HG03139 (cell line): Measurements from ENCODE around the gene VAT1.
"Not testable (repeated sequence)": the region's sequence is repeated elsewhere in the genome, so short reads cannot be mapped to it uniquely, and the experiment has no call there.

Experiments used
- ATAC-seq: cut with Tn5 transposase; IDR thresholded peaks from one replicate; pipeline ENCODE4 v1.9.1; 2021; ENCODE audit not compliant: unreplicated experiment

The VAT1 gene

DNA sequence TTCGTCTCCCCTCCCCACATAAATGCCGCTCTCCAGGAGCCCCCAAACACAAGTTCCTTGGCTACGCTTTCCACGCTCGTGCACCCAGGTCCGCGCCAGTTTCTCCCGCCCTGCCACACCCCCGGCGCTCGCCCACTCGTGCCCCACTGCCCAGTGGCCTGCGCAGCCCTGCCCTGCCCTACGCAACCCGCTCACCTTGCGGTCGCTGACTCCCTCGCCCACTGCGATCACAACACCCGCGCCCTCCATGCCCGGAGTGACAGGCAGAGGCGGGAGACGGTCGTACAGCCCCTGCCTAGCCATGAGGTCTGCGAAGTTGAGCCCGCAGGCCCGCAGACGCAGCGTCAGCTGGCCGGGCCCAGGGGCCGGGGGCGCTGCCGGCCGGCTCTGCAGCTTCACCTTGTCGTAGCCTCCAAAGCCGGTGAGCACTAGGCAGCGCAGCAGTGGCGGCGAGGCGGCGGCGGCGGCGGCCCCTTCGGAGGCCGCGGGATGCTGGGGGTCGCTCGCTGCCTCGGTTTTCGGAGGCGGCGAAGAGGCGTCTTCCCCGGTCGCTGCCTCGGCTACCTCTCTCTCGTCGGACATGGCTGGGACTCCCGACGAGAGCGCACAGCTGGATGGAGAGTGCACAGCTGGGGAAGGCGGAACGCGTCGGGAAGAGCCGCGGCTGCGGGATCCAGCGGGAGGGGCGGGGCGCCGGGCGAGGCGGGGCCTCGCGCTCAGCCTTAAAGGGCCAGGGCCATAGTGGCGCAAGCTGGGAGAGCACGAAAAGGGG lies at the start of gene VAT1:
Gene VAT1 (minus strand): TSS at position 645 of the 772 bp plus-strand sequence. CDS start 63 bp downstream, at position 582.
- no peak for ATAC-seq

GRCh38 chr17:43070872-43071271 lies 48.7 kb upstream of the VAT1 start:
- no peak for ATAC-seq

DNA sequence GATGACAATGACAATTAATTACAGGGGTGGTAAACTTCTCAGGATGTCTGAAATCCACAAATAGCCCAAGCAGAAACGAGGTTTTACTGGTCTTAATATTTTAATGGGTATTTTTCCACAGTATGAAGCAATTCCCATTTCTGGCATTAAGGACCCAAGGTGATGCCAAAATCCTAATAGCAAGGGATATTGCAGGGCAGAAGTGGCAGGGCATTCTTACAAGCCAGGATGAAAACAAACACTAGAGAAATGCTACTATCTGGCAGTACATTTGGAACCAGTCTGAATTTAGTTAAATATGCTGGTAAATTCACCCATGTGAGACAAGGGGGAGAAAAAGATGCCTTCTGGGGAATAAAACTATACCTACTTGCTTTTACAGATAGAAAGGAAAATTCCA lies 48.1 kb upstream of the VAT1 start:
- no peak for ATAC-seq

- ATAC-seq, result no peak
Measured at GRCh38 chr17:43069368-43069898, 47.2 kb upstream of the VAT1 start.

DNA sequence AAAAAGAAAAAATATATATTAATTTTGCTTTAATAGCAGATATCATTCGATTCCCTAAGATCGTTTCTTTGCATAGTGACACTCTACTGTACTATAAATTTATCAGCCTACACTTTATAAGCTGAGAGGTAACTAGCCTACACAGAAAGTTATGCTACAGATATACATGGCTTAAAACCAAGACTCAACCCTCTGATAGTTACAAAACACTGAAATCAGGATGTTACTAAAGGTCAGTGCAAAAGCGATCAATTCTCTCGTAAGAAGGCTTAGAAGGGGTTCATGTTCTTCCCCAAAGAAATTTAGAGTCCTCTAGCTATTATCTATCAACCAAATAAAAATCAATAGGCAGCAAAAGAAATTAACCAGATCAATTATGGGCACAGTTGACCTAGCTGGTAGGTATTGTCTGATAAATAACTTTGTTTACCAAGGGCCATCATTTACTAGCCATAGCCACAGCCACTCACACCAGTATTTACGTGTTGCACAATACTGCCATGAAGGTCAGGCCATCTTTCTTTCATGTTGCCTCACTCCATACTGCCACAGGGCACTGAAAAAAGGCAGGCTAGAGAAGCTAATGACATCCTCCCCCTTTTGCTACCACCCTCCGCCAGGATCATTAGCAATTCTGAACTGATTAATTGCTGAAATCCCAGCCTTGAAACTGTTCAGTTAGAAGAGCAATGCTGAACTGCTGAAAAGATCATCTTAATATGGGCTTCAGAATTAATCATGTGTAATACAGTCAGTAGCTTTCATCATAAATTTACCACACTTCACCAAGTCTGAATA lies 46.6 kb upstream of the VAT1 start:
- ATAC-seq, result no peak

DNA sequence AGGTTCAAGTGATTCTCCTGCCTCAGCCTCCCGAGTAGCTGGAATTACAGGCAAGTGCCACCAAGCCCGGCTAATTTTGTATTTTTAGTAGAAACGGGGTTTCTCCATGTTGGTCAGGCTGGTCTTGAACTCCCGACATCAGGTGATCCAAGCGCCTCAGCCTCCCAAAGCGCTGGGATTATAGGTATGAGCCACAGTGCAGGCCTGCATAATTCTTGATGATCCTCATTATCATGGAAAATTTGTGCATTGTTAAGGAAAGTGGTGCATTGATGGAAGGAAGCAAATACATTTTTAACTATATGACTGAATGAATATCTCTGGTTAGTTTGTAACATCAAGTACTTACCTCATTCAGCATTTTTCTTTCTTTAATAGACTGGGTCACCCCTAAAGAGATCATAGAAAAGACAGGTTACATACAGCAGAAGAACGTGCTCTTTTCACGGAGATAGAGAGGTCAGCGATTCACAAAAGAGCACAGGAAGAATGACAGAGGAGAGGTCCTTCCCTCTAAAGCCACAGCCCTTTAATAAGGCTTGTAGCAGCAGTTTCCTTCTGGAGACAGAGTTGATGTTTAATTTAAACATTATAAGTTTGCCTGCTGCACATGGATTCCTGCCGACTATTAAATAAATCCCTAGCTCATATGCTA lies 40.9 kb upstream of the VAT1 start:
- ATAC-seq, result no peak

DNA sequence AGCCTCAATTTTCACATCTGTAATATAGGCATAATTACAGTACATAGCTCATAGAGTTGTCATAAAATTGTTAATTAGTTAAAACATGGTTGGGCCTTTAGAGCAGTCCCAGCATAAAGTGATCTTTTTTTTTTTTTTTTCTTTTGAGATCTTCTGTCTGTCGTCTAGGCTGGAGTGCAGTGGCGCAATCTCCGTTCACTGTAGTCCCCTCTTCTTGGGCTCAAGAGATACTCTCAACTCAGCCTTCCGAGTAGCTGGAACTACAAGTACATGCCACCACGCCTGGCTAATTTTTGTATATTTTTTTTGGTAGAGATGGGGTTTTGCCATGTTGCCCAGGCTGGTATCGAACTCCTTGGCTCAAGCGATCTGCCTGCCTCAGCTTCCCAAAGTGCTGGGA lies 33.9 kb upstream of the VAT1 start:
- ATAC-seq, result no peak

GRCh38 chr17:43053008-43053407 lies 30.8 kb upstream of the VAT1 start:
- ATAC-seq, result not testable (repeated sequence)

DNA sequence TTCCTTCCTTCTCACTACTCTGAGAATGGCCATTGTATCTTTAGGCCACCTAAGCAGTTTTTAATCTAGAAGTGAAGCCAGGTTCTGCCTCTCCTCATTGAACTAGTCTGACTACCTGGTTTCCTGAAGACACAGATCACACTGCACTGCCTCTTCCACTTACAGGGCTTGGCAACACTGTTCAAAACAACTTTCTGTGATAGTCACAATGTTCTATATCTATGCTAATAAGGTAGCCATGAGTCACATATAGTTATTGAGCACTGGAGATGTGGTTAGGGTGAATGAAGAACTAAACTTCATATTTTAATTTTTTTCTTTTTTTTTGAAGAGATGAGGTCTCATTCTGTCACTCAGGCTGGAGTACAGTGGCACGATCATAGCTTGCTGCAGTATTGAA lies 29.8 kb upstream of the VAT1 start:
- no peak for ATAC-seq

- ATAC-seq, result no peak
Measured at GRCh38 chr17:43044024-43044423, 21.8 kb upstream of the VAT1 start.

GRCh38 chr17:43043307-43043706 lies 21.1 kb upstream of the VAT1 start:
- no peak for ATAC-seq

DNA sequence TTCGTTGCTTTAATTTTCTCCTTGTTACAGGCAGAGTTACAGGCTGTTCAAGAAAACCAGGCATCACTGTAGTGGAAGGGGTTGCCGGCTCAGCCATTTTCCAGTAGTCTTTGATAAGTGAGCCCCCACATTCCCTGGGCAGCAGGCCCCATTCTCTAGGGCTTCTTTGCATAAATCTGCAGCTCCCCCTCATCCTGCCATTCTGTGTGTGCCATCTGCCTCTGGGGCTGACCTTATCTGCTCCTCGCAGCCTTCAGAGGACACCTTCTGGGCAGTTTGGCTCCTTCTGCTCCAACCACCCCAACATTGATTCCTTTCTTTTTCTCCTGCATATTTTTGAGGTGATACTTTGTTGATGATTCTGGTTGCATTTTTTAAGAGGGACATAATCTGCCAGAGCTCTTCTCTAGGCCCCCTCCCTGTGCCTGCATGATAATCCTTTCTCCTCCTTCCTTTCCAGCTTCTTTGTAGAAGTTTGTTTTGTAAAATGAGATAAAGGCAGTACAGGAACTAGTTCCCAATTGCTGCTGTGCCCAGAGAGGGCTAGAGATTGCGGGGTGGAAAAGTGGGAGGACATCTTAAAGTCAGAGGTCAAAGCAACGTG lies 19.9 kb upstream of the VAT1 start:
- no peak for ATAC-seq

- ATAC-seq, result no peak
Measured at GRCh38 chr17:43040655-43041054, 18.5 kb upstream of the VAT1 start.

DNA sequence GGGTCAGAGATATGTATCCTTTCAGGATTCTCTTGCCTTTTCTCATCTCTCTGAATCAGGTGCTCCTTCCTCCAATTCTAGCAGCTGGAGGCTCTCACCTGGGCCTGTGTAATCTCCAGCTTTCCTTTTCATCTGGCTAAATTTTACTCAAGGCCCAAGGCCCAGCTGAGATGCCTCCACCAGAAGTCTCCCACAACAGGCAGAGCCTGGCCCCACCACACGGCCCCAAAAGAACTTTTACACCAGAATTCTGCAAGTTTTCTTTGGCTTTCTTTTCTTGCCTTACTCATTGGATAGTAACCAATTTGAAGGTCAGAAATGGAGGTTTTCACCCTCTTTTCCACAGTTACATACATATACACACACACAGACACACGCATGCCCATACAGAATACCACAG lies 17.5 kb upstream of the VAT1 start:
- ATAC-seq, result no peak

DNA sequence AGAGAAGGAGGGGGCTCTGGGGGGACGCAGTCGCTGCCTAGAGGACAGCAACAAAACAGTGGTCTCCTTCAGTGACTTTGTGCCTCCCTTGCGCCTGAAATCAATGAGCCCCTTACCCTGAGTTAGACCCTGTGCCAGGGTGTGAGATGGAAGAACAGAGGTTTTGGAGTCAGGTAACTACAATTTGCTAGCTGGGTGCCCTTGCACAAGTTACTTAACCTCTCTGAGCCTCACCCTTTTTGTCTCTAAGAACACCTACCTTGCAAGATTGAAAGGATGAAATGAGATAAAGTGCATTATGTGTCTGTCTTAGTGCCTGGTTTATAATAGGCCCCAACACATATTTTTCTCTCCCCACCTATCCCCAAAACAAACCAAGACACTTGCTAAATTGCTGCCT lies 12.7 kb upstream of the VAT1 start:
- ATAC-seq, result no peak

DNA sequence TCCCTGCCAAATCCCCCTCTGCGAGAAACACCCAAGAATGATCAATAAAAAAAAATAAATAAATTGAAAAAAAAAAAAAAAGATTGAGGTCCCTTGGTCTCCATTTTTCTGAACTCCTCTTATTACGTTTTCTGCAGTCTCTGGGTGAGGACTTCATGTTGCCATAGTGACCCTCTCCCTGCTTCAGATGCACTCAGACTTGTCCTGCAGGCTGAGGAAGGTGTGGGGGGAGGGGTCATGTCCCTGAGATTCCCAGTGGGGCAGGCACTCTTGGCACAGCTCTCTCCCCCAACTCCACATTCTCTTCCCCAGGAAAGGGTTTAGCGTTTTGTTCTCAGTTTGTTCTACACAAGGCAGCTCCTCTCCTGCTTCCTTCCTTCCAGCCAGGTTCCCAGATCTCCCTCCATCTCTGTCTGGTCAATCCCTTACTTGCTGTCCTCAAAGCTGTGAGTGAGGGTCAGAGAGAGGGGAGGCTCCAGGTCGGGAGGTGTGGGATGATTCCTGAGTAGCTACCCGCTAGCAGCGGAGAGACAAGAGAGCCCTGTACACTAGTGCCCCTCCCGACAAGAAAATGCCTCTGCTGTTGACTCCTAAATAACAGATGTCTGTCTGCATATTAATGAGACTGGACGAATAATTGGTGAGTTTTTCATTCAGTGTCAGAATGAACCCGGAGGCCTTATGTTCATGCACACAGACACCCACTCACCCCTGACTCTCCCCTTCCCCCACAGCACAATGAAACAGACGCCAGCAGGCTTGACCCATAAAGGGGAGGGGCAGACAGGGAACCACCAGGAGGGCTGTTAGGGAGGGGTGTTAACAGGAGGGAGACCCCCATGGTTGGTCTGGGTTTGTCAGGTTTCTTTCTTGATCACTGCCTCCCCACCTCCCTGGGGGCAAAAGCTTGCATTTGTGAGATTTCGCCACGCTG lies 12.0 kb upstream of the VAT1 start:
- ATAC-seq, result no peak

DNA sequence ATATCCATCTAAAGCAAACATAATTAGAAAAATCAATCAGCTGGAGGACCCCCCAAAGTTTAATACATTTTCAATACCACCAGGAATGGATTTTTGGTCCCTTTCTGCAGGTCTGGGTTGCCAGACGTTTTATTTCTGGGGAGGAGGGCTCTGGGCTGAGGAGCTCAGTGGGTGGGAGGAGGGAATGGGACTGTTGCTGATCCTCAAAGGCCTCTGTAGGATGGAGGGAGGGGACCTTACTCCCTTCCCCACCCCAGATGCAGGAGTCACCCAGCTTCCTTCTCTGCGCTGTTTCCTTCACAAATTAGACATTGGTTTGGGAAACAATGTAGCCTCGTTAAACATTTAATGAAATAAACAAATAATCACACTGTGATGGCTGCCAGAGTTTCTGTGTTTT lies 9.5 kb upstream of the VAT1 start:
- ATAC-seq, result no peak

DNA sequence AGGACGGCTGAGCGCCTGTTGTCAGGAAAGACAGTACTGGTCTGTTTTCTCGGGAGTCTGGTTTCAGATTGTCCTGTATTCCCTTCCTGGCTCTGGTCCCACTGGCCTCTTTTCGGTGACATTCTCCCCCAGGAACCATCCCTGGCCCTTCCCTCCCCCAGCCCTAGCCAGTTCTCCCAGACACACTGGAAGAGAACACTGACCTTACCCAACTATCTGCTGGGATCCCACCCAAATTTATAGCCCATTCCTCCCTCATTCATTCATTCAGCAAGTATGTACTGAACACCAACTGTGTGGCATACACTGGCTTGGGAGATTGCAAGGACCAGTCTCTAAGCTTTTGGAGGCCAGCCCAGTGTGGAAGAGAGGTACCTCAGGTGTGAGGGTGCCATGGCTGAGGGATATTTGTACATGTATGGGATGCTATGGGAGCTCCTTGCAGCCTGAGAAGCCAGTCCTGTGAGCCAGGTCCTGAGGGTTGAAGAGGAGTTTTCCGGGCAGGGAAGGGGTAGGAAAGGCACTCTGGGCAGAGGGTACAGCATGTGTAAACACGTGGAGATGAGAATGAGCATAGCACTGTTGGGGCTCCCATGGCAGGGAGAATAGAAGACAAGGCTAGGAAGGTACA lies 8.1 kb upstream of the VAT1 start:
- ATAC-seq, result no peak

GRCh38 chr17:43028221-43028861 lies 6.2 kb upstream of the VAT1 start:
- no peak for ATAC-seq
